Astrocyte (in vitro differentiated cells and primary cell): ENCODE results near the gene FAN1.

Experiments used
- CTCF ChIP-seq: IDR thresholded peaks from 2 replicates; pipeline ENCODE4 v1.5.1; 2011; ENCODE audit warnings: low read depth, mild to moderate bottlenecking, inconsistent platforms, low read length, moderate library complexity; ENCODE audit not compliant: insufficient read depth
- EZH2 ChIP-seq: IDR thresholded peaks from 2 replicates; pipeline ENCODE4 v1.6.1; 2012; ENCODE audit warnings: mild to moderate bottlenecking, low read length, inconsistent platforms; ENCODE audit not compliant: insufficient read depth

- TF ChIP-seq CTCF (no peak), EZH2 (no peak)
Observed at GRCh38 chr15:30973379-30973778, 69.7 kb downstream of the FAN1 start.
